Measurements from ENCODE around the gene ZNF19. TPM values are rescaled to one million over a fixed set of nuclear protein-coding genes. Genes with fewer than 3 reads are reported as not detected.

Gene ZNF19
- total RNA-seq, 6 donors from 2014 or later, result 9.4 to 44.0 (median 18.6) TPM

- Histone ChIP-seq H3K27ac (no peak overlapping the region), H3K4me3 (no peak overlapping the region), H3K27me3 (no peaks in the 10 kb centered on the region), H3K9me3 (no peaks in the 10 kb centered on the region), H3K4me1 (no peaks in the 10 kb centered on the region), H3K36me3 (no peaks in the 10 kb centered on the region)
- ATAC-seq (ENCODE audit: low FRiP score in 2 of 2), result no peak
- TF ChIP-seq CTCF (IDR thresholded peaks at IDR 0.05), result no peak
- no peak for TF ChIP-seq POLR2AphosphoS5 (IDR thresholded peaks at IDR 0.05)
- TF ChIP-seq POLR2A (IDR thresholded peaks at IDR 0.05), result no peak
- no peak for TF ChIP-seq EP300 (IDR thresholded peaks at IDR 0.05)
- DNase-seq, result no peak
- WGBS, 2 donors, result 51 to 61% methylated on average over 3 of the region's 3 CpGs
Observed at GRCh38 chr16:71501547-71501946, 12.4 kb upstream of the ZNF19 start.

- no peak for ATAC-seq (ENCODE audit: low FRiP score in 2 of 2)
- Histone ChIP-seq H3K9me3 (no peaks in the 10 kb centered on the region), H3K27me3 (no peaks in the 10 kb centered on the region), H3K36me3 (no peaks in the 10 kb centered on the region), H3K4me1 (no peaks in the 10 kb centered on the region), H3K4me3 (no peak overlapping the region), H3K27ac (no peak overlapping the region)
- DNase-seq, result no peak
- 74 to 86% methylated on average over 2 of the region's 2 CpGs for WGBS, 2 donors
- no peak for TF ChIP-seq POLR2A (IDR thresholded peaks at IDR 0.05)
Observed at GRCh38 chr16:71500964-71501363, 11.8 kb upstream of the ZNF19 start.

- Histone ChIP-seq H3K9me3 (no peaks in the 10 kb centered on the region), H3K36me3 (no peaks in the 10 kb centered on the region), H3K27ac (no peak overlapping the region), H3K4me1 (no peaks in the 10 kb centered on the region), H3K4me3 (no peak overlapping the region), H3K27me3 (no peaks in the 10 kb centered on the region)
- ATAC-seq (ENCODE audit: low FRiP score in 2 of 2) (peak in 1 of 2 donors; percentile 75), DNase-seq (no peak)
- TF ChIP-seq POLR2A (IDR thresholded peaks at IDR 0.05) (no peak), EP300 (IDR thresholded peaks at IDR 0.05) (no peak), POLR2AphosphoS5 (IDR thresholded peaks at IDR 0.05) (no peak), CTCF (IDR thresholded peaks at IDR 0.05) (peak in 5 of 6 experiments; percentile 45 to 70 (median 61))
- 0 to 2% methylated on average over 3 of the region's 3 CpGs for WGBS, 2 donors
Observed at GRCh38 chr16:71499775-71500364, 10.7 kb upstream of the ZNF19 start.

DNA sequence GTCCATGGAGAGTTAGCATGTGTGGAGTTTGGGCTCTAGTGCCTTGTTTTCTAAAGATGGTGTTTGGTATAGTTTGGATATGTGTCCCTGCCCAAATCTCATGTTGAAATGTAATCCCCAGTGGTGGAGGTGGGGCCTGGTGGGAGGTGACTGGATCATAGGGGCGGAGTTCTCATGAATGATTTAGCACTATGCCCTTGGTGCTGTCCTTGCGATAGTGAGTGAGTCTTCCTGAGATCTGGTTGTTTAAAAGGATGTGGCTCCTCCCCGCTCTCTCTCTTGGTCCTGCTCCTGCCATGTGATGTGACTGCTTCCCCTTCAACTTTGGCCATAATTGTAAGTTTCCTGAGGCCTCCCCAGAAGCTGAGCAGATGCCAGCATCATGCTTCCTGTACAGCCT lies 8.9 kb upstream of the ZNF19 start:
- ATAC-seq (ENCODE audit: low FRiP score in 2 of 2) (no peak), DNase-seq (no peak)
- TF ChIP-seq POLR2A (IDR thresholded peaks at IDR 0.05), result no peak
- no peak for TF ChIP-seq CTCF (IDR thresholded peaks at IDR 0.05)
- TF ChIP-seq EP300 (IDR thresholded peaks at IDR 0.05), result no peak
- 93 to 98% methylated on average over 3 of the region's 3 CpGs for WGBS, 2 donors
- Histone ChIP-seq H3K9me3 (no peaks in the 10 kb centered on the region), H3K4me1 (no peaks in the 10 kb centered on the region), H3K4me3 (no peak overlapping the region), H3K36me3 (no peaks in the 10 kb centered on the region), H3K27ac (no peak overlapping the region), H3K27me3 (no peaks in the 10 kb centered on the region)

DNA sequence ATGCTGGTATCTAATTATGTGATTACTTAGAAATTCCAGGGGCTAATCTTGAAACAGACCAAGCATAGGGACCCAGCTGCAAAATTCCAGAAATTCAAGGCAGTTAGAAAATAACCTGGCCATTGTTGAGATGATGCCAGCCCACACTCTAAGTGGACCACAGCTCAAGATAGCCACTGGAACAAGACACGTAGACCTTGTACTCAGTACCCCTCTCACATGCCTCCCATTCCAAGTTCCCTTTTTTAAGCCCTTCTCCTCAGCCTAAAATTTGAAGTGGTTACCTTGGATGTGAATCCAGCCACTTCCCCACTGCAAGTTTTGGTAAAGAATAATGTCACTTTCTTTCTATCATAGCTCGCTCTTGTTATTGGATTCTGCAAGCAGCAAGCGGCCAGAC lies 4.1 kb upstream of the ZNF19 start:
- Histone ChIP-seq H3K9me3 (no peaks in the 10 kb centered on the region), H3K4me1 (no peaks in the 10 kb centered on the region), H3K4me3 (no peak overlapping the region), H3K27me3 (no peaks in the 10 kb centered on the region), H3K27ac (no peak overlapping the region), H3K36me3 (no peaks in the 10 kb centered on the region)
- DNase-seq, result no peak
- no peak for TF ChIP-seq POLR2A (IDR thresholded peaks at IDR 0.05)
- no peak for TF ChIP-seq CTCF (IDR thresholded peaks at IDR 0.05)
- no peak for TF ChIP-seq POLR2AphosphoS5 (IDR thresholded peaks at IDR 0.05)
- TF ChIP-seq EP300 (IDR thresholded peaks at IDR 0.05), result no peak
- WGBS, 2 donors, result 67 to 89% methylated on average over 3 of the region's 3 CpGs
- no peak for ATAC-seq (ENCODE audit: low FRiP score in 2 of 2)

Data from upper lobe of left lung (tissue), 6 donors.